Duodenal mucosa (tissue), 2 donors: Measurements from ENCODE around the gene LUZP1.

Source experiments
- H3K27ac ChIP-seq: one replicate; pipeline ENCODE4 v1.7.0; 2013; ENCODE audit warnings: low read depth, low read length
- H3K27me3 ChIP-seq, 2 donors: one replicate each; pipeline ENCODE4 v1.7.0; 2013; ENCODE audit warnings: low read length in 2 of 2, control low read depth in 1 of 2; ENCODE audit not compliant: insufficient read depth in 2 of 2, control insufficient read depth in 1 of 2
- H3K36me3 ChIP-seq, 2 donors: one replicate each; pipeline ENCODE4 v1.7.0; 2013; ENCODE audit warnings: low read length in 2 of 2, control low read depth in 1 of 2; ENCODE audit not compliant: insufficient read depth in 2 of 2, control insufficient read depth in 1 of 2
- H3K4me1 ChIP-seq, 2 donors: one replicate each; pipeline ENCODE4 v1.7.0; 2013; ENCODE audit warnings: low read length in 2 of 2, control low read depth in 1 of 2; ENCODE audit not compliant: insufficient read depth in 2 of 2, control insufficient read depth in 1 of 2
- H3K4me3 ChIP-seq, 2 donors: one replicate each; pipeline ENCODE4 v1.7.0; 2013; ENCODE audit warnings: low read length in 2 of 2, low read depth in 1 of 2
- H3K9ac ChIP-seq, 2 donors: one replicate each; pipeline ENCODE4 v1.7.0; 2013; ENCODE audit warnings: low read length in 2 of 2, low read depth in 1 of 2
- H3K9me3 ChIP-seq, 2 donors: one replicate each; pipeline ENCODE4 v1.7.0; 2013; ENCODE audit warnings: low read length in 2 of 2, control low read depth in 1 of 2; ENCODE audit not compliant: control insufficient read depth in 1 of 2

LUZP1 gene

DNA sequence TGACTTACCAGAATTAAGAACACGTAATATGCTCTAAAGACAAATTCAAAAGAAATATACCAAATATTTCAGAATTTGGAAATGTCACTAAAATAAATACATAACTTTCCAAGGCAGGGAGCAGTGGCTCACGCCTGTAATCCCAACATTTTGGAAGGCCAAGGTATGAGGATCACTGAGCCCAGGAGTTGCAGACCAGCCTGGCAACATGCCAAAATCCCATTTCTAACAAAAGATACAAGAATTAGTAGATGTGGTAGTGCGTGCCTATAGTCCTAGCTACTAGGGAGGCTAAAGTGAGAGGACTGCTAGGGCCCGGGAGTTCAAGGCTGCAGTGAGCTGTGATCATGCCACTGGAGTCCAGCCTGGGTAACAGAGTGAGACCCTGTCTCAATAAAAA is 11.7 kb downstream of the LUZP1 start:
- Histone ChIP-seq H3K27ac (no peak overlapping the region), H3K9me3 (no peaks in the 10 kb centered on the region), H3K4me1 (peaks cover 21 to 23% of the 10 kb centered on the region in 2 donors), H3K36me3 (no peaks in the 10 kb centered on the region), H3K27me3 (no peaks in the 10 kb centered on the region), H3K9ac (no peak overlapping the region), H3K4me3 (no peak overlapping the region)

DNA sequence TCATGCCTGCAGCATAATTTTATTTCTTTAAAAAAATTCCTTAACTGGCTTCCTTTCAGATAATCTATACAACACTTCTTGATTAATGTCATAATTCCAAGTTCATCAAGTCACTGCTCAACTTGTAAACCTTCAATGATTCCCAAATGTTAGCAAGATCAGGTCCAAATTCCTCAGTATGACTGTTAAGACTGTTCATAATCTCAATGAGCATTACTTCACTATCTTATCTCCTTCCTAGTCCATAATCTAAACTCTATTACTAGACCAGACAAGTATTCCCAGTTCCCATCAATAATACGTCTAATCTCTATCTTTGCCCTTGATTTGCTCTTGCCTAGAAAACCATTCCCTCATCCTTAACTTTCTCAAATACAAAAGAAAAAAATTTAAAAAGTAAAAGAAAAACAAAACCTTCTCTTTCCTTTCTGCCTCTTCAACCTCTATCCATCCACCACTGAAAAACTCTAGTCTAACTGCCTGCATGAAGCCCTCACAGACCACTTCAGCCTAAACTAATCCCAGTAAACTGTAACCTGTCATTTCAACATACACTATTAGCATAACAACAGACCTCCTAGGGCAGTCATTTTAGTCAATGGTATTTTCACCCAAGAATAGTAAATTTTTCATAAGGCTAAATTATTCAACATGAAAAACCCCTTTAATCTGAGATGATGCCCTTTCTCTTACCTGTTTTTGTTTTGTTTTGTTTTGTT is 15.5 kb downstream of the LUZP1 start:
- Histone ChIP-seq H3K4me3 (no peak overlapping the region), H3K27me3 (no peaks in the 10 kb centered on the region), H3K4me1 (peaks cover 26 to 29% of the 10 kb centered on the region in 2 donors), H3K27ac (no peak overlapping the region), H3K9ac (no peak overlapping the region), H3K9me3 (no peaks in the 10 kb centered on the region), H3K36me3 (no peaks in the 10 kb centered on the region)

DNA sequence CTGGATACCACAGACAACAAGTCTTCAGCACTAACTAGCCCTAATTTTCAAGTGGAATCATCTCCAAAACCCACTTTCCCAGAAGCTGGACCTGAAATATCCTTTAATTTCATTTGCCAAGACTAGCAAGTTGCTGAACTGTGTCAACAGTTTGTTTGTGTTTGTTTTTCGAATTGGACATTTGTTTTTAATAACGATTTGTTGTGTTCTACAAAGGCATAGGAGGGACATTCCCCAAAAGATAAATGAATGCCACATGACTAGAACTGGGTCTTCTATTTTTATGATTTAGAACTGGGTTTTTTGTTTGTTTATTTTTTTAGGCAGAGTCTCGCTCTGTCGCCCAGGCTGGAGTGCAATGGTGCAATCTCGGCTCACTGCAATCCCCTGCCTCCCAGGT is 17.9 kb downstream of the LUZP1 start:
- H3K9ac ChIP-seq: no peak overlapping the region
- H3K27ac ChIP-seq: no peak overlapping the region
- H3K9me3 ChIP-seq: no peaks in the 10 kb centered on the region
- no peak overlapping the region for H3K4me3 ChIP-seq
- no peaks in the 10 kb centered on the region for H3K27me3 ChIP-seq
- peaks cover 0 to 3% of the 10 kb centered on the region in 2 donors for H3K36me3 ChIP-seq
- peaks cover 35% of the 10 kb centered on the region in 2 donors for H3K4me1 ChIP-seq

DNA sequence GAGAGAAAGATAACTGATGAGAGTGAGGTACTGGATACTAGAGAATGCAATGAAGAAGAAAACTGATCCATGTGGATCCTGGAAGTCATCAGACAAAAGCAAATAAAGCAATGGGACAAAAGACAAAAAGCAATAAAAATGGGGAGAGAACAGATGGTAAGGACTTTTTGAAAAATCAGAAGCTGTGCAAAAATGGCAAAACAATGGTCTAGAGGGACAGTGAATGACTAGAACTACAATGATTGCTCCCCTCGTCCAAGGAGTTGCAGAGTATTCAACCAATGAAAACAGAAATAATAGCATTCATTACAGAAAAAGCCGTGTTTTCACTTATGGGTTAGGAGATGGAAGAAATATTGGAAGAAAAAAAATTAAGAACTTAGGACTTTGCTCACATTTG is 18.5 kb downstream of the LUZP1 start:
- peaks cover 30% of the 10 kb centered on the region in 2 donors for H3K4me1 ChIP-seq

DNA sequence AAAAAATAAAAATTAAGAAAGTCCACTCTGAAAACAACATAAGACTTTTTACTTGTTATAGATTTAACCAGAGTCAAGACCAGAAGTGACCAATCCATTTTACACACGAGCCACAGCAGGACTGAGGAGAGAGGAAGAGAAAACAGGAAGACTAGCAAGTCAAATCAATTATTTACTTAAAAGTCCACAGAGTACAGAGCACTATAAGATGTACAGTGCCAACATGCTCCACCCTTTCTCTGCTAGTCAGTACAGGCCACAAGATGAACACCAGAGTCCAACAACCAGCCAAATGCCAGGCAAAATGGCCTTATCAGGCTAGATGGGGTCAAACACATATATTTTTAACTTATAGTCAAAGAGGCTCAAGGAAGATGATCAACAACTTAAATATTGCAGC is 19.5 kb downstream of the LUZP1 start:
- H3K9me3 ChIP-seq: no peaks in the 10 kb centered on the region
- no peak overlapping the region for H3K9ac ChIP-seq

More for the DNA sequence above, 18.5 kb downstream of the LUZP1 start:
- Histone ChIP-seq H3K4me3 (no peak overlapping the region), H3K27ac (no peak overlapping the region), H3K9ac (no peak overlapping the region), H3K9me3 (no peaks in the 10 kb centered on the region), H3K36me3 (peaks cover 0 to 3% of the 10 kb centered on the region in 2 donors), H3K27me3 (no peaks in the 10 kb centered on the region)

DNA sequence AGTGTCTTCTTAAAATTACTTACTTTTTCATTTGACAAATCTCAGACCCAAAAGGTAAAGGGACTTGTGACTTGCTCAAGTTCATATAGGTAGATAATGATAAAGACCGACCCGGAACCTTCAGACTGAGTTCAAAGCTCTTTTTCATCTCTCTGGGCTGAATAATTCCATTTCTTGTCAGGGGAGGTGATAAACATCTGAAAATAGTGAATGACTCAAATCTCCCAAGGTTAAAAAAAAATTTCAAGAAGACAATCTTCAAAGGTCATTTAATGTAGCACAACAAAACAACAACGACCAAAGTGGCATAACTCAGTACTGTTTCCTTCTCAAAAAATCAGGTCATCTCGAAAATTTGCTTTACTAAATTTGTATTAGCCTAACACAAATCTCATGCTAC is 20.6 kb downstream of the LUZP1 start:
- peaks cover 27% of the 10 kb centered on the region in 2 donors for H3K4me1 ChIP-seq
- H3K9me3 ChIP-seq: no peaks in the 10 kb centered on the region
- H3K9ac ChIP-seq: no peak overlapping the region
- no peak overlapping the region for H3K4me3 ChIP-seq
- H3K27me3 ChIP-seq: no peaks in the 10 kb centered on the region
- H3K27ac ChIP-seq: no peak overlapping the region
- peaks cover 0 to 9% of the 10 kb centered on the region in 2 donors for H3K36me3 ChIP-seq

More for the DNA sequence above, 19.5 kb downstream of the LUZP1 start:
- Histone ChIP-seq H3K4me3 (no peak overlapping the region), H3K36me3 (peaks cover 0 to 7% of the 10 kb centered on the region in 2 donors), H3K4me1 (peaks cover 27% of the 10 kb centered on the region in 2 donors), H3K27me3 (no peaks in the 10 kb centered on the region), H3K27ac (no peak overlapping the region)

DNA sequence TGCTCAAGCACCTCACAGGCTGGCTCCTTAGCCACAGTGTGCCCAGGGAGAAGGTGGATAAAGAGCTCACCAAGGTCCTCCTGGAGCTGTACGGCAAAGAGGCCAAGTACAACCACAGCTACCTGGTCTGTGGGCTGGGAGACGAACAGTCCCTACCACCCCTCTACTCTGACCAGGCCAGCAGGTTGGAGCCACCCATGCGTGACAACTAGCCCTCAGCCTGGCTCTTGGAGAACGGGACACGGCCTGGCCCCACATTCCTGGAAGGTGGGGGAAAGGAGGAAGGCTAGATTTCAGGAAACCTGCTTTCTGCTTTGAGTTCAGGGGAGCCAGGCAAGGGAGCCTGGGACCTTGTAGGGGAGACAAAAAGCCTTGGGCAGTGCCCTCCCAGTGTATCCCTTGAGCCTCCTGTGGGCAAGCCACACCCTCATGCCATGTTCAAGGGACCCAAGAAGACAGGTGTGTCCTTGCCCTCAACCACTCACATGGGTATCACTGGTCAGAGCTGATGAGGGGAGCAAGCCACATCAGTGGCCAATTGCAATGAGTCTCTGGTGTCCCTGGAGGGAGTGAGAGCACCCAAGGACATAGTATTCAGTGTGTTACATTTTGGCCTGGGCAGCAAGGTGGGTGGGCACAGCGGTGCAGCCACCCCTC is 27.6 kb downstream of the LUZP1 start:
- H3K27ac ChIP-seq: no peak overlapping the region
- no peaks in the 10 kb centered on the region for H3K27me3 ChIP-seq
- H3K9ac ChIP-seq: no peak overlapping the region
- peaks cover 16 to 22% of the 10 kb centered on the region in 2 donors for H3K4me1 ChIP-seq
- H3K4me3 ChIP-seq: no peak overlapping the region
- H3K36me3 ChIP-seq: peaks cover 0 to 11% of the 10 kb centered on the region in 2 donors
- no peaks in the 10 kb centered on the region for H3K9me3 ChIP-seq

DNA sequence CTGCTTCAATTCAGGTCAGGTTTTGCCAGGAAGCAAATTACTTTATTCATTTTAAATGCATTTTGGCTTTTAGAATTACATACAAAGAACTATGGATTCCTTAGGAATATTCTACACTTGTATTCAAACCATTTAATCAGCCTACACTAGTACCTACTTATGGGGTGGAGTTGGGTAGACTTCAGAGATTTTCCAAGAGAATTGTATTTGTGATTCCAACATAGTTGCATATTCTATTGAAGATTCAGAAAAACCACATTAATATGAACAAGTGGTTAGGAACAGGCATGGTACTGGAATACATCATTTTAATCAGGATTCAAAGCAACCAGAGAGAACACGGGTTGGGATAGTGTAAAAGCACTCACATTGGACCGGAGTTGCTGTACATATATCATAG is 33.4 kb downstream of the LUZP1 start:
- Histone ChIP-seq H3K4me1 (peaks cover 3 to 10% of the 10 kb centered on the region in 2 donors), H3K36me3 (peaks cover 0 to 2% of the 10 kb centered on the region in 2 donors), H3K27me3 (no peaks in the 10 kb centered on the region), H3K9me3 (no peaks in the 10 kb centered on the region), H3K27ac (no peak overlapping the region), H3K9ac (no peak overlapping the region), H3K4me3 (no peak overlapping the region)

DNA sequence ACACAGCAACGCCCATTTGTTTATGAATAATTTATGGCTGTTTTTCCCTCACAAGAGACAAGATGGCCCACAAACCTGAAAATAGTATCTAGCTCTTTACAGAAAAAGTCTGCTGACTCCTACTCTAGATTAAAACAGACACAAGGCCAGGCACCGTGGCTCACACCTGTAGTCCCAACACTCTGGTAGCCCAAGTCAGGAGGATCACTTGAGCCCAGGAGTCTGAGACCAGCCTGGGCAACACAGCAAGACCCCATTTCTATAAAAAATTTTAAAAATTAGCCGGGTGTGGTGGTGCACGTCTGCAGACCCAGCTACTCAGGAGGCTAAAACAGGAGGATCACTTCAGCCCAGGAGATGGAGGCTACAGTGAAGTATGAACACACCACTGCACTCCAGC is 34.6 kb downstream of the LUZP1 start:
- no peaks in the 10 kb centered on the region for H3K27me3 ChIP-seq
- no peaks in the 10 kb centered on the region for H3K36me3 ChIP-seq
- H3K4me1 ChIP-seq: no peaks in the 10 kb centered on the region
- H3K4me3 ChIP-seq: no peak overlapping the region
- H3K9me3 ChIP-seq: no peaks in the 10 kb centered on the region
- no peak overlapping the region for H3K9ac ChIP-seq
- H3K27ac ChIP-seq: no peak overlapping the region

DNA sequence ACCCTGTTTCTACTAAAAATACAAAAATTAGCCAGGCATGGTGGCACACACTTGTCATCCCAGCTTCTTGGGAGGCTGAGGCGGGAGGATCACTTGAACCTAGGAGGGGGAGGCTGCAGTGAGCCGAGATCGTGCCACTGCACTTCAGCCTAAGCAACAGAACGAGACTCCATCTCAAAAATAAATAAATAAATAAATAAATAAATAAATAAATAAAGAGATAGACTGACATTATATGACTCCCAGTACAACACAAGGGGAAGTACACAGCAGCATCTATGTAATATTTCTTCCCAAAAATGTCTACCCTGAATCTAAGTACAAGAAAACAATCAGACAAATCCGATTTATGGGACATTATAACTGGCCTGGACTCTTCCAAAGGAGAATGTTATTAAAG is 35.1 kb downstream of the LUZP1 start:
- H3K36me3 ChIP-seq: no peaks in the 10 kb centered on the region
- no peaks in the 10 kb centered on the region for H3K9me3 ChIP-seq
- H3K9ac ChIP-seq: no peak overlapping the region
- H3K27me3 ChIP-seq: no peaks in the 10 kb centered on the region
- no peaks in the 10 kb centered on the region for H3K4me1 ChIP-seq
- no peak overlapping the region for H3K4me3 ChIP-seq
- H3K27ac ChIP-seq: no peak overlapping the region
